Measurements from ENCODE around the gene IFT25.

The IFT25 gene

DNA sequence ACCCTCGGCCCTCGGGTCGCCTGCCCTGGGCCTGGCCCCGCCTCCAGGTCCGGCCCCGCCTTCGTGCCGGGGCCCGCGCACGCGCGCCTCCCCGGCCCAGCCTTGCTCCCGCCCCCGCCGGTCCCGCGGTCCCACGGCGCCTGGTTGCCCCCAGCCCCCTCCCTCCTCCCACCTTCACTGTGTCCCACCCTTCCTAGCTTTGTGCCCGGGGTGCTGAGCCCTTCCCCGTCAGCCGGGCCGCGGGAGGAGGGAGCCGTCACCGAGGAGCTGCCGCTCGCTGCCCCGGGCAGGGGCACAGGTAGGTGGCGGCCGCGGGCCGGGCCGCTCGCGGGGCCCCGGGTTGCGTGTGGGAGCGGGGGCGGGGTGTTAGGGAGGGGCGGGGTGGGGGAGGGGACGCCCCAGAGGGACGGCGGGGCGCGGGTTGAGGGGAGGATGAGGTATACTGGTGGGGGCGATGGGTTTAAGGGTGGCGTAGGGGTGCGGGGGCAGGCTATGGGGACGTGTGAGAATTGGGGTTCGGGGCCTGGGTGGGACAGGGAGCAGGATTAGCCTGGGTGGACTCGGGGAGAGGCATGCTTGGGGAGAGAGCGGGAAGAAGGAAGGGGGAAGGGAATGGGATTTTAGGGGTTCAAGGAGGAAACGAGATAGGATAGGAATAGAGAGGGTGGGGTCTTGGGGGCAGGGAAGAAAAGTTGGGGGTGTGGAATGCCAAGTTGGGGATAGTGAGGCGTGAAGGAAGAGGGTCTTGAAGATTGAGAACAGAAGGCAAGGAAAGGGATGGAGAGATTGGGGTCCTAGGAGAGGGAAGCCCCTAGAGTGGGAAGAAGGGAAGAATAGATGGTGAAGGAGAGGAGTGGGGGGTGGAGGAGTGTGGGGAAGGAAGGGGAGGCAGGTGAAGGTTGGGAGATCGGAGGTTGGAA lies 1.0 kb upstream of the IFT25 start, which contains the start of gene LRRC42:
LRRC42 (plus strand) TSS at position 99 of the 920 bp plus-strand sequence. CDS start 5,650 bp downstream, outside the sequence.
- Histone ChIP-seq H4K12ac (ENCODE audit: low read depth, low read length) (peak within 1 kb of the TSS; percentile 97), H2AFZ (ENCODE audit: insufficient read depth, low read length, poor library complexity) (peak within 1 kb of the TSS; percentile 99), H2BK5ac (ENCODE audit: low read depth, low read length, poor library complexity) (peak within 1 kb of the TSS; percentile 89), H2BK120ac (ENCODE audit: insufficient read depth, low read length, poor library complexity) (peak within 1 kb of the TSS; percentile 94), H3K18ac (ENCODE audit: low read length) (peak within 1 kb of the TSS; percentile 97), H3K27me3 (ENCODE audit: insufficient read depth, low read length) (no peaks in the 10 kb centered on the region), H3K9me3 (ENCODE audit: insufficient read depth, low read depth, low read length) (no peaks in the 10 kb centered on the region), H3K23ac (ENCODE audit: low read length) (no peak within 1 kb of the TSS), H4K91ac (ENCODE audit: low read depth, low read length) (peak within 1 kb of the TSS; percentile 91), H3K4ac (ENCODE audit: low read depth, low read length) (peak within 1 kb of the TSS; percentile 97), H3K4me1 (ENCODE audit: control insufficient read depth in 1 of 2, insufficient read depth in 2 of 2, low read length in 2 of 2) (peaks cover 4 to 15% of the 10 kb centered on the region in 2 experiments), H2AK5ac (ENCODE audit: low read length) (peak within 1 kb of the TSS; percentile 65), H4K8ac (ENCODE audit: low read depth, low read length) (peak within 1 kb of the TSS; percentile 98), H3K27ac (ENCODE audit: low read depth, low read length) (peak within 1 kb of the TSS; percentile 72), H3K36me3 (ENCODE audit: control insufficient read depth in 1 of 2, insufficient read depth in 2 of 2, low read length in 2 of 2) (peaks cover 0 to 3% of the 10 kb centered on the region in 2 experiments), H3K4me3 (ENCODE audit: low read depth, low read length) (peak within 1 kb of the TSS; percentile 93), H3K79me2 (ENCODE audit: control insufficient read depth, insufficient read depth, low read length, poor library complexity) (peaks cover 13% of the 10 kb centered on the region), H3K14ac (ENCODE audit: low read length) (peak within 1 kb of the TSS; percentile 96), H3K9ac (ENCODE audit: low read length) (peak within 1 kb of the TSS; percentile 88), H2BK12ac (ENCODE audit: low read length) (peak within 1 kb of the TSS; percentile 62), H3K79me1 (ENCODE audit: low read length) (peaks cover 11% of the 10 kb centered on the region), H3K4me2 (ENCODE audit: low read length) (peak within 1 kb of the TSS; percentile 82)
- no peak for DNase-seq
- no CpG with 5 or more reads among the region's 58 CpGs for WGBS (ENCODE audit: extremely low coverage, insufficient coverage, insufficient read length)

DNA sequence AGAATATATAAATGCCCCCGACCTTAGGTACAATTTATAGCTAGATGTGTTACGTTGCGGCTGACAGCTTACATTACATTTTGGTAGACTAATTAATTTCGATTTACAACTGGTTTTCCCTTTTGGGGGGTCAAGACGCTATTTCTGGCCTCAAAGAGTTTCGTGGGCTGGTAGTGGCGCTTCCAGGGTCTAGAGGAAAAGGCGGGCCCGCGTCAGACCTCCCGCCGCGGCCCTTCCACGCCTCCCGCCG lies 391 bp downstream of the IFT25 start:
- peak overlapping the region; percentile 98 for H2AFZ ChIP-seq (ENCODE audit: insufficient read depth, low read length, poor library complexity)
- no peak overlapping the region for H3K23ac ChIP-seq (ENCODE audit: low read length)
- peak overlapping the region; percentile 34 for H2BK5ac ChIP-seq (ENCODE audit: low read depth, low read length, poor library complexity)
- peak overlapping the region; percentile 71 for H3K4me2 ChIP-seq (ENCODE audit: low read length)
- peak overlapping the region; percentile 98 for H4K8ac ChIP-seq (ENCODE audit: low read depth, low read length)
- H3K27me3 ChIP-seq (ENCODE audit: insufficient read depth, low read length), result no peaks in the 10 kb centered on the region
- H3K36me3 ChIP-seq (ENCODE audit: control insufficient read depth in 1 of 2, insufficient read depth in 2 of 2, low read length in 2 of 2), result peaks cover 0 to 2% of the 10 kb centered on the region in 2 experiments
- no peaks in the 10 kb centered on the region for H3K9me3 ChIP-seq (ENCODE audit: insufficient read depth, low read depth, low read length)
- H3K27ac ChIP-seq (ENCODE audit: low read depth, low read length), result peak overlapping the region; percentile 72
- peak overlapping the region; percentile 78 for H3K18ac ChIP-seq (ENCODE audit: low read length)
- H2AK5ac ChIP-seq (ENCODE audit: low read length), result no peak overlapping the region
- no peak for DNase-seq
- H4K91ac ChIP-seq (ENCODE audit: low read depth, low read length), result peak overlapping the region; percentile 59
- WGBS (ENCODE audit: extremely low coverage, insufficient coverage, insufficient read length), result no CpG with 5 or more reads among the region's 16 CpGs
- peak overlapping the region; percentile 75 for H3K14ac ChIP-seq (ENCODE audit: low read length)
- peak overlapping the region; percentile 88 for H3K9ac ChIP-seq (ENCODE audit: low read length)
- peak overlapping the region; percentile 88 for H3K4ac ChIP-seq (ENCODE audit: low read depth, low read length)
- peak overlapping the region; percentile 59 for H2BK120ac ChIP-seq (ENCODE audit: insufficient read depth, low read length, poor library complexity)
- peaks cover 13% of the 10 kb centered on the region for H3K79me2 ChIP-seq (ENCODE audit: control insufficient read depth, insufficient read depth, low read length, poor library complexity)
- peaks cover 4 to 15% of the 10 kb centered on the region in 2 experiments for H3K4me1 ChIP-seq (ENCODE audit: control insufficient read depth in 1 of 2, insufficient read depth in 2 of 2, low read length in 2 of 2)
- peaks cover 11% of the 10 kb centered on the region for H3K79me1 ChIP-seq (ENCODE audit: low read length)
- peak overlapping the region; percentile 95 for H4K12ac ChIP-seq (ENCODE audit: low read depth, low read length)
- H3K4me3 ChIP-seq (ENCODE audit: low read depth, low read length), result peak overlapping the region; percentile 93
- H2BK12ac ChIP-seq (ENCODE audit: low read length), result no peak overlapping the region

DNA sequence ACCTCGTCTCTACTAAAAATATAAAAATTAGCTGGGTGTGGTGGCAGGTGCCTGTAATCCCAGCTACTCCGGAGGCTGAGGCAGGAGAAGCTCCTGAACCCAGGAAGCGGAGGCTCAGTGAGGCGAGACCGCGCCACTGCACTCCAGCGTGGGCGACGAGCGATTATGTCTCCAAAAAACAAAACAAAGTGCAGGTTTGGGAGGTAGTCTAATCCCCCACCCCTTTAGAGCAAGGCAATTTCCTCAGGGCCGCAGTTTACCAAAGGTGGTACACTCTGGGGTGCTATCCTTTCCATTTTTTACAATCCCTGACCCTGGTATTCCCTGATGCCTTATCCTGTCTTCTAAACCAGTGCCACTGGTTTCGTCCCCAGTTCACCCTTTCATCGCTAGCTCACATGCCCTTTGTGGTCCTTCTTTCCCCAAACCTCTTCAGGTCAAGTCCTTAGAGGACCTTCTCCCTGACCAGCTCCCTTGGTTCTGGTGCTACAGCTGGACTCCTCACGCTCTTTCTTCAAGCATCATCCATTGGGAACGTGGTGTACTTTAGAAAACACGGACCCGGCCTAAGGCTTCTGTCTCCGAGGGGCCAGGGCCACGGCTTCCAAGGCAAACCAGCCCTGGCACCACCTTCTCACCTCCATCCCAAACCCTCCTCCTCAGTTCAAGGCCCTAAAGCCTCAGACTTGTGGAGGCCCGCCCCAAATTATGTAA lies 873 bp downstream of the IFT25 start:
- no peak overlapping the region for H4K12ac ChIP-seq (ENCODE audit: low read depth, low read length)
- H4K91ac ChIP-seq (ENCODE audit: low read depth, low read length), result no peak overlapping the region
- no peak overlapping the region for H3K18ac ChIP-seq (ENCODE audit: low read length)
- H3K9me3 ChIP-seq (ENCODE audit: insufficient read depth, low read depth, low read length), result no peaks in the 10 kb centered on the region
- H3K9ac ChIP-seq (ENCODE audit: low read length), result peak overlapping the region; percentile 9
- H3K79me2 ChIP-seq (ENCODE audit: control insufficient read depth, insufficient read depth, low read length, poor library complexity), result peaks cover 11% of the 10 kb centered on the region
- H3K14ac ChIP-seq (ENCODE audit: low read length), result no peak overlapping the region
- H2BK12ac ChIP-seq (ENCODE audit: low read length), result no peak overlapping the region
- no peak overlapping the region for H2BK5ac ChIP-seq (ENCODE audit: low read depth, low read length, poor library complexity)
- H3K4me2 ChIP-seq (ENCODE audit: low read length), result peak overlapping the region; percentile 71
- H2AFZ ChIP-seq (ENCODE audit: insufficient read depth, low read length, poor library complexity), result no peak overlapping the region
- WGBS (ENCODE audit: extremely low coverage, insufficient coverage, insufficient read length), result no CpG with 5 or more reads among the region's 20 CpGs
- peaks cover 4 to 15% of the 10 kb centered on the region in 2 experiments for H3K4me1 ChIP-seq (ENCODE audit: control insufficient read depth in 1 of 2, insufficient read depth in 2 of 2, low read length in 2 of 2)
- H4K8ac ChIP-seq (ENCODE audit: low read depth, low read length), result no peak overlapping the region
- H3K27ac ChIP-seq (ENCODE audit: low read depth, low read length), result no peak overlapping the region
- H3K27me3 ChIP-seq (ENCODE audit: insufficient read depth, low read length), result no peaks in the 10 kb centered on the region
- H3K4me3 ChIP-seq (ENCODE audit: low read depth, low read length), result peak overlapping the region; percentile 93
- peak overlapping the region; percentile 2 for H3K4ac ChIP-seq (ENCODE audit: low read depth, low read length)
- peaks cover 11% of the 10 kb centered on the region for H3K79me1 ChIP-seq (ENCODE audit: low read length)
- peak in 1 of 2 donors; percentile 6 for DNase-seq
- no peak overlapping the region for H2BK120ac ChIP-seq (ENCODE audit: insufficient read depth, low read length, poor library complexity)
- no peaks in the 10 kb centered on the region for H3K36me3 ChIP-seq (ENCODE audit: control insufficient read depth in 1 of 2, insufficient read depth in 2 of 2, low read length in 2 of 2)
- no peak overlapping the region for H3K23ac ChIP-seq (ENCODE audit: low read length)
- no peak overlapping the region for H2AK5ac ChIP-seq (ENCODE audit: low read length)

DNA sequence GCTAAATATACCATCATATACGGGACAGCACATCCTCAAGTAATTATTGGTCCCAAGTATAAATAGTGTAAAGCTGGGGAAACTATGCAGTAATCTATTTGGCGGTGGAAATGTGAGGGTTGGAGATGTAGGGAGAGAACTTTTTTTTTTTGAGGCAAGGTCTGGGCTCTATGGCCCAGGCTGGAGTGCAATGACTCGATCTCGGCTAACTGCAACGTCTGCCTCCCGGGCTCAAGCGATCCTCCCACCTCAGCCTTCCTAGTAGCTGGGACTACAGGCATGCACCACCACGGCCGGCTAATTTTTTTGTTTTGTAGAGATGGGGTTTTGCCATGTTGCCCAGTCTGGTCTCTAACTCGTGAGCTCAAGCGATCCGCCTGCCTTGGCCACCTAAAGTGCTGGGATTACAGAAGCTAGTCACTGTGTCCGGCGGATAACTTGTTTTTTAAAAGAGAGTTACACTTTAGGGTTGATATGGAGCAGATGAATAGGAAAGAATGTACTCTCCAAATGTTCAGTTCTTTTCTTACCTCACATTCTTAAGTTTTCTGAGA lies 1.9 kb downstream of the IFT25 start:
- H2AK5ac ChIP-seq (ENCODE audit: low read length), result no peak overlapping the region
- H3K27ac ChIP-seq (ENCODE audit: low read depth, low read length), result no peak overlapping the region
- H4K8ac ChIP-seq (ENCODE audit: low read depth, low read length), result no peak overlapping the region
- H3K9ac ChIP-seq (ENCODE audit: low read length), result no peak overlapping the region
- no CpG with 5 or more reads among the region's 14 CpGs for WGBS (ENCODE audit: extremely low coverage, insufficient coverage, insufficient read length)
- no peak overlapping the region for H2BK5ac ChIP-seq (ENCODE audit: low read depth, low read length, poor library complexity)
- H2BK120ac ChIP-seq (ENCODE audit: insufficient read depth, low read length, poor library complexity), result no peak overlapping the region
- no peaks in the 10 kb centered on the region for H3K27me3 ChIP-seq (ENCODE audit: insufficient read depth, low read length)
- H3K18ac ChIP-seq (ENCODE audit: low read length), result no peak overlapping the region
- H2BK12ac ChIP-seq (ENCODE audit: low read length), result no peak overlapping the region
- H3K4me1 ChIP-seq (ENCODE audit: control insufficient read depth in 1 of 2, insufficient read depth in 2 of 2, low read length in 2 of 2), result peaks cover 4 to 15% of the 10 kb centered on the region in 2 experiments
- no peaks in the 10 kb centered on the region for H3K36me3 ChIP-seq (ENCODE audit: control insufficient read depth in 1 of 2, insufficient read depth in 2 of 2, low read length in 2 of 2)
- H3K4ac ChIP-seq (ENCODE audit: low read depth, low read length), result no peak overlapping the region
- H3K79me1 ChIP-seq (ENCODE audit: low read length), result peaks cover 11% of the 10 kb centered on the region
- H4K12ac ChIP-seq (ENCODE audit: low read depth, low read length), result no peak overlapping the region
- no peaks in the 10 kb centered on the region for H3K9me3 ChIP-seq (ENCODE audit: insufficient read depth, low read depth, low read length)
- H2AFZ ChIP-seq (ENCODE audit: insufficient read depth, low read length, poor library complexity), result no peak overlapping the region
- H3K14ac ChIP-seq (ENCODE audit: low read length), result no peak overlapping the region
- H3K79me2 ChIP-seq (ENCODE audit: control insufficient read depth, insufficient read depth, low read length, poor library complexity), result peaks cover 11% of the 10 kb centered on the region
- no peak for DNase-seq
- H4K91ac ChIP-seq (ENCODE audit: low read depth, low read length), result no peak overlapping the region
- H3K4me2 ChIP-seq (ENCODE audit: low read length), result no peak overlapping the region
- no peak overlapping the region for H3K4me3 ChIP-seq (ENCODE audit: low read depth, low read length)
- H3K23ac ChIP-seq (ENCODE audit: low read length), result no peak overlapping the region

All from trophoblast cell (in vitro differentiated cells and primary cell).